RWPE1 (cell line): Measurements from ENCODE around the gene ITIH4.

ENCODE experiments used
- CTCF ChIA-PET: fragments of 350-600 bp; sonication (Branson Sonifier 250); formaldehyde crosslinking; extraction: SDS; loops from one replicate; lab custom pipeline; 2021; lab: Yijun Ruan, JAX
- POLR2A ChIA-PET: fragments of 400-600 bp; formaldehyde crosslinking; extraction: SDS; loops from one replicate; lab custom pipeline; 2020; ENCODE audit warnings: antibody characterized with exemption; ENCODE audit not compliant: low non-redundant PET; lab: Yijun Ruan, JAX
- DNase-seq: peaks from one replicate; pipeline ENCODE4 v3.0.0; 2012; ENCODE audit warnings: low spot score
- H3K27ac ChIP-seq: fragments of 450-650 bp; 2 replicates; pipeline ENCODE4 v1.5.1; 2017
- TF ChIP-seq, protein P1 (sequence below): fragments of 450-650 bp; conservative IDR thresholded peaks from 2 replicates; pipeline ENCODE4 v1.5.1; 2017; ENCODE audit warnings: low read depth, mild to moderate bottlenecking

The ITIH4 gene

DNA sequence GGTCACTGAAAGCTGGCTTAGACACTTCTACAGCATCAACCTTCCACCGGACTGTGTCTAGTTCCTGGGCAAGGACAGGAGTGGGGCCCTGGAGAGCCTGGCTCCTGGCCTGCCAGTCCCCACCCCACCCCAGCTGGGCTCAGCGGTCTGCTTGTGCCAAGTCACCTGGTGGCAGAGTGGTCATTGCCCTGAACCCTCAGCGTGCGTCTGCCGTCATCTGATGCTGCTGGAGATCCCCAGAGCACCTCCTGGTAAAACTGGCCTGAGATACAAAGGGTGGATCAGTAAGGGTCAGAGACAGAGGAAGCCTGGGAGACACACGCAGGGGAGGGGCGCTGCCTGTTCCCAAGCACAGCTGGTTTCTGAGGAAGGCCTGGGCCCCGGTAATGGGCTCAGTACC, 16.7 kb downstream of the ITIH4 start:
- TF ChIP-seq, protein P1, sequence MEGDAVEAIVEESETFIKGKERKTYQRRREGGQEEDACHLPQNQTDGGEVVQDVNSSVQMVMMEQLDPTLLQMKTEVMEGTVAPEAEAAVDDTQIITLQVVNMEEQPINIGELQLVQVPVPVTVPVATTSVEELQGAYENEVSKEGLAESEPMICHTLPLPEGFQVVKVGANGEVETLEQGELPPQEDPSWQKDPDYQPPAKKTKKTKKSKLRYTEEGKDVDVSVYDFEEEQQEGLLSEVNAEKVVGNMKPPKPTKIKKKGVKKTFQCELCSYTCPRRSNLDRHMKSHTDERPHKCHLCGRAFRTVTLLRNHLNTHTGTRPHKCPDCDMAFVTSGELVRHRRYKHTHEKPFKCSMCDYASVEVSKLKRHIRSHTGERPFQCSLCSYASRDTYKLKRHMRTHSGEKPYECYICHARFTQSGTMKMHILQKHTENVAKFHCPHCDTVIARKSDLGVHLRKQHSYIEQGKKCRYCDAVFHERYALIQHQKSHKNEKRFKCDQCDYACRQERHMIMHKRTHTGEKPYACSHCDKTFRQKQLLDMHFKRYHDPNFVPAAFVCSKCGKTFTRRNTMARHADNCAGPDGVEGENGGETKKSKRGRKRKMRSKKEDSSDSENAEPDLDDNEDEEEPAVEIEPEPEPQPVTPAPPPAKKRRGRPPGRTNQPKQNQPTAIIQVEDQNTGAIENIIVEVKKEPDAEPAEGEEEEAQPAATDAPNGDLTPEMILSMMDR, result no peak
- ChIA-PET POLR2A (no interaction called here), CTCF (no interaction called here)
- no peak overlapping the region for H3K27ac ChIP-seq
- DNase-seq, result no peak

DNA sequence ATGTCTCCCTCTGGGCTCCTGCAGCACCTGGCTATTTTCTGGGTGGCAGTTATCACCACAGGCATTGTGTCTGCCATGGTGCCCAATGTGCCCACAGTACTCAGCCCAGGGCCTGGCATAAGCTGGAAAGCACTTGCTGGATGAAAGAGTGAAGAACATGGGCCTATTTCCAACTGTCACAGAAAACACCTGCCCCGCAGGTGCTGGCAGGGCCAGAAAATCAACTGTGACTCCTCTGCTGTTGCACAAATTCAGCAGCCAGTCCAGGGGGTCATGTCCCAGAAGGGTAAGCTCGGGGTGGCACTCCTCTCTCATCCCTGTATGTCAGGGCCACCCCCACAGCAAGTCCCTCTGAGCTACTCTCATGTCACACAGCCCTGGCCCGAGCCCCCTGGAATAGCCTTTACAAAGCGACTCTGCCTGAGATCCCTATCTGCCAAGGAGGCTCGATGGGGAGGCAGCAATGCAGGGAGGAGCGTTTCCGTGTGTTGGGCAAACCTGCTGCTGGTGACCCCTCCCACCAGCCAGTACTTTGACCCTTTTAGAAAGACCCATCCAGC, 18.9 kb downstream of the ITIH4 start:
- H3K27ac ChIP-seq, result no peak overlapping the region
- TF ChIP-seq, protein P1, result no peak
- CTCF ChIA-PET, result no interaction called here
- POLR2A ChIA-PET, result no interaction called here
- DNase-seq, result no peak

- DNase-seq, result no peak
- ChIA-PET CTCF (no interaction called here), POLR2A (no interaction called here)
- no peak overlapping the region for H3K27ac ChIP-seq
- TF ChIP-seq, protein P1, result no peak
These were observed 19.5 kb downstream of the ITIH4 start for GRCh38 chr3:52810923-52811322.

GRCh38 chr3:52809662-52810377, 20.7 kb downstream of the ITIH4 start:
- no peak for DNase-seq
- ChIA-PET POLR2A (no interaction called here), CTCF (no interaction called here)
- no peak overlapping the region for H3K27ac ChIP-seq
- TF ChIP-seq, protein P1, result no peak

- H3K27ac ChIP-seq, result no peak overlapping the region
- TF ChIP-seq, protein P1, result no peak
- POLR2A ChIA-PET, result no interaction called here
- no peak for DNase-seq
- CTCF ChIA-PET, result interaction anchor here (0.6 kb wide), 1 partner anchor 249 kb away, joined by 3 read pairs; no protein-coding TSS in a partner anchor
These were observed 21.3 kb downstream of the ITIH4 start for GRCh38 chr3:52809149-52809548.

DNA sequence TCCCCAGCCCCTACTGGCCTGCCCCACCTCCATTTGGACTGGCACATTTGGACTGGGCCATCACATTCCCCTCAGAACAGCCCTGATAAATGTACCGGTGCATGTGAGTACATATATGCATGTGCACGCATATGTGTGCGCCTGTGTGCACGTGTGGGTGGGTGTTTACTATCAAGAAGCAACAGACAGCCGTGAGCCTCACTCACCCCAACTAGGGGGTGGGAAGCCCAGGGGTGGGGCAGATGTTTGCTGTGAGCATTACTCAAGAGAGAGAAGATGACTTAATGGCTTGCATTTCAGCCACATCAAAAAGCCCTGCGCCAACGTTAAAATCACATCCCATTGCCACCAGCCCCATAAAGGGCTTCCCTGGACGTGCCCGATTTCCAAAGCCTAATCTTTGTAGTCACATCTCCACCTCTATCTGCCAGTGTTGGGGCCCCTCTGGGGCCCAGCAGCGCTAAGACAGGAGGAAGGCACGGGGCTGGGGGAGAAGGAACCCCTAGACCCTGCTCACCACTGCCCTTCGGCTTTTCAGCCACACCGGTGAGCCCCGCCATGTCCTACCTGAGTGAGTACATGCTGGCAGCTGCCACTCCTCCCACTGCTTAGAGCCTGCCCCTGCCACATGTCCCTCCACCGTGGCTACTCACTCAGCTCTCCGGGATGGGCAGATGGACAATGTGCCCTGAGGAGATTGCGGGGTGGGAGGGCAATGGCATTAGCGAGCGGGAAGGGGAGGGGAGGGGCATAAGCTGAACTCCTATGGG, 25.0 kb downstream of the ITIH4 start:
- no peak overlapping the region for H3K27ac ChIP-seq
- no peak for DNase-seq
- TF ChIP-seq, protein P1, result no peak
- ChIA-PET POLR2A (no interaction called here), CTCF (interaction anchor here (0.7 kb wide), 1 partner anchor 64 kb away, joined by 4 read pairs; no protein-coding TSS in a partner anchor)
